Measurements from ENCODE around the gene FBXO48.

FBXO48 gene

GRCh38 chr2:68412127-68412819 lies 54.8 kb downstream of the FBXO48 start:
- DNase-seq (ENCODE audit: low read depth in 3 of 3): no peak

GRCh38 chr2:68411397-68412126 lies 55.5 kb downstream of the FBXO48 start:
- DNase-seq (ENCODE audit: low read depth in 3 of 3): no peak

Measured in stimulated activated CD4-positive, alpha-beta T cell treated with anti-CD3 and anti-CD28 coated beads, TNF-alpha, amount 100 ng/mL, for 4 hours (primary cell).